CD4-positive, alpha-beta memory T cell (primary cell): ENCODE measurements around the gene SORCS2. TPM values are rescaled to one million over a fixed set of nuclear protein-coding genes. Genes with fewer than 3 reads are reported as not detected.

ENCODE experiments used
- CTCF ChIA-PET: fragments of 350-600 bp; sonication (Branson Sonifier 250); formaldehyde crosslinking; loops from one replicate; lab custom pipeline; 2021; ENCODE audit warnings: inconsistent platforms; ENCODE audit not compliant: partially characterized antibody; lab: Charles Lee
- POLR2A ChIA-PET: fragments of 350-600 bp; sonication (Branson Sonifier 250); formaldehyde crosslinking; loops from one replicate; lab custom pipeline; 2021; ENCODE audit not compliant: partially characterized antibody; lab: Charles Lee
- DNase-seq, 5 donors: peaks; one replicate each; pipeline versions ENCODE4 v3.0.0 to v3.0.0-alpha.2; 2020 to 2022; ENCODE audit warnings: mixed read lengths in 1 of 5
- H3K27ac ChIP-seq: one replicate; pipeline ENCODE4 v1.7.0; 2013; ENCODE audit warnings: low read depth, low read length
- H3K27me3 ChIP-seq: 2 replicates; pipeline ENCODE4 v1.7.0; 2013; ENCODE audit warnings: mild to moderate bottlenecking, low read length, moderate library complexity; ENCODE audit not compliant: insufficient read depth
- H3K36me3 ChIP-seq: 2 replicates; pipeline ENCODE4 v1.7.0; 2013; ENCODE audit warnings: mild to moderate bottlenecking, low read length, moderate library complexity; ENCODE audit not compliant: insufficient read depth
- H3K4me1 ChIP-seq: 2 replicates; pipeline ENCODE4 v1.7.0; 2013; ENCODE audit warnings: mild to moderate bottlenecking, low read length, moderate library complexity; ENCODE audit not compliant: insufficient read depth
- H3K4me3 ChIP-seq, 2 donors: one replicate each; pipeline ENCODE4 v1.7.0; 2013; ENCODE audit warnings: low read length in 2 of 2, mild to moderate bottlenecking in 1 of 2
- H3K9me3 ChIP-seq, 2 donors: one replicate each; pipeline ENCODE4 v1.7.0; 2013; ENCODE audit warnings: low read length in 2 of 2, control low read depth in 1 of 2; ENCODE audit not compliant: control insufficient read depth in 1 of 2
- H3K27ac Mint-ChIP-seq, 7 donors: one replicate each; pipeline ENCODE4 v1.8.0; 2020 to 2021; ENCODE audit warnings: mixed read lengths in 7 of 7, mild to moderate bottlenecking in 6 of 7, inconsistent platforms in 3 of 7, moderate library complexity in 3 of 7
- H3K27me3 Mint-ChIP-seq, 2 donors: one replicate each; pipeline ENCODE4 v1.8.0; 2020 to 2021; ENCODE audit warnings: mixed read lengths in 2 of 2
- H3K36me3 Mint-ChIP-seq, 2 donors: one replicate each; pipeline ENCODE4 v1.8.0; 2020 to 2021; ENCODE audit warnings: mixed read lengths in 2 of 2, inconsistent platforms in 1 of 2, mild to moderate bottlenecking in 1 of 2
- H3K4me1 Mint-ChIP-seq, 4 donors: one replicate each; pipeline ENCODE4 v1.8.0; 2020 to 2021; ENCODE audit warnings: mixed read lengths in 4 of 4, mild to moderate bottlenecking in 1 of 4
- H3K4me3 Mint-ChIP-seq, 8 donors: one replicate each; pipeline ENCODE4 v1.8.0; 2020 to 2021; ENCODE audit warnings: mixed read lengths in 8 of 8, mild to moderate bottlenecking in 7 of 8, moderate library complexity in 6 of 8, inconsistent platforms in 3 of 8
- H3K9me3 Mint-ChIP-seq, 8 donors: one replicate each; pipeline ENCODE4 v1.8.0; 2020 to 2021; ENCODE audit warnings: mixed read lengths in 8 of 8, mild to moderate bottlenecking in 5 of 8, inconsistent platforms in 3 of 8, moderate library complexity in 1 of 8
- intact Hi-C: fragments of 100-400 bp; cut with micrococcal nuclease; formaldehyde crosslinking; loops from one replicate; pipeline ENCODE4 v1.15.1; 2023
- polyA plus RNA-seq, 2 donors: library from polyadenylated mRNA; unstranded; fragments of 300-500 nt; fragmentation: Illumina TruSeq; gene quantifications; one replicate each; pipeline ENCODE4 v1.2.3, GENCODE V29; 2021
- total RNA-seq, 2 experiments: library from RNA; stranded (reverse); gene quantifications; one replicate each; pipeline ENCODE4 v1.2.3, GENCODE V29; 2021

The SORCS2 gene
- total and polyA plus RNA-seq, 4 experiments from 2014 or later = not detected

DNA sequence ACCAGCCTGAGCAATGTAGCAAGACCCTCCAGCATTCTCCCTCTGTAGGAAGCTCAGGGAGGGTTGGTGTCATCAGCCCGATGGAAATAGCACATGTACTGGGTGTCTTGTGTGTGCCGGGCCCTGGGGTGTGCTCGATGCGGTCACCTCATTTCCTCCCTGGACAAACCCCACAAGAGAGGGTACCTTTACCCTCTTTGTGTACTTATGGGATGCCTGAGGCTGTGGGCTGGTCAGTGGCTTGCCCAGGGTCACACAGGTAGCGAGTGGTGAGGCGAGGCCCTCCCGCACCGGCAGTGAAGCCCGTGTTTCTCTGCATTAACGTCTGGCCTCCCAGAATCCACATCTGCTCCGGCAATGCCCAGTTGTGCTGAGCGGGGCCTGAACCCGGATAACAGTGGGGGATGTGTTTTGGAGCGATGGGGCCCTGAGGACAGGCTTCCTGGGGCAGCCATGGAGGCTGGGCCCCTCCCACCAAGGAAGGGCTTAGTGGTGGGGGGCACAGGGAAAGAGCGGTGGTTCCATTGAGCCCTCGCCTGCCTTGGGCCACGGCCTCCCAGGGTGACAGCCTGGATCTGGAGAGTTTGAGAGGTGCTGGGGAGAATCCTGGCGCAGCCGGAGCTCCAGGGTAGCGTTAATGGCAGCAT, 234.3 kb downstream of the SORCS2 start:
- Histone ChIP-seq H3K36me3 (no peaks in the 10 kb centered on the region), H3K9me3 (no peaks in the 10 kb centered on the region), H3K4me1 (no peaks in the 10 kb centered on the region), H3K27me3 (no peaks in the 10 kb centered on the region), H3K27ac (no peak overlapping the region), H3K4me3 (no peak overlapping the region)
- Mint-ChIP-seq H3K4me1 (no peaks in the 10 kb centered on the region), H3K4me3 (no peak overlapping the region), H3K9me3 (peaks cover 0 to 1% (median 0%) of the 10 kb centered on the region in 8 donors), H3K27ac (no peak overlapping the region), H3K27me3 (peaks cover 2 to 3% of the 10 kb centered on the region in 2 donors), H3K36me3 (no peaks in the 10 kb centered on the region)
- POLR2A ChIA-PET = no interaction called here
- DNase-seq = no peak
- intact Hi-C loops = no loop called here
- CTCF ChIA-PET = no interaction called here

DNA sequence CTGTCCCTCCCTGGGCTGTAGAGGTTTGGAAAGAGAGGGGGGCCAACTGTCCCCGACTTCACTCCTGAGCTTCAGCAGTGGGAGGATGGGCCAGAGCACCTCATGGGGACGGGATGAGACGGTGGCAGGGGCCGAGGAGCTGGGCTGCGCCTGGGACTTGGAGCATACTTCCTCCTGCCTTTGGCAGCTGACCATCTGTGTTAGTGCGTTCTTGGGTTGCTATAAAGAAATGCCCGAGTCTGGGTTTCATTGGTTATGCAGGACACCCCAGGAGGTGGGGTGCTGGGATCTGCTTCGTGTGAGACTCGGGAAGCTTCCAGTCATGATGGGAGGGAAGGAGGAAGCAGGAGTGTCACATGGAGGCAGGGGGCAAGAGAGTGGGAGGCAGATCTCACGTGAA, 235.0 kb downstream of the SORCS2 start:
- H3K27ac Mint-ChIP-seq = no peak overlapping the region
- no peak for DNase-seq
- intact Hi-C loops = no loop called here
- H3K4me1 ChIP-seq = no peaks in the 10 kb centered on the region
- H3K27me3 Mint-ChIP-seq = peaks cover 2 to 3% of the 10 kb centered on the region in 2 donors
- H3K36me3 Mint-ChIP-seq = no peaks in the 10 kb centered on the region
- no peak overlapping the region for H3K4me3 ChIP-seq
- CTCF ChIA-PET = no interaction called here
- POLR2A ChIA-PET = no interaction called here
- H3K27me3 ChIP-seq = no peaks in the 10 kb centered on the region
- no peaks in the 10 kb centered on the region for H3K9me3 ChIP-seq
- H3K4me3 Mint-ChIP-seq = no peak overlapping the region
- H3K36me3 ChIP-seq = no peaks in the 10 kb centered on the region
- H3K4me1 Mint-ChIP-seq = no peaks in the 10 kb centered on the region
- no peak overlapping the region for H3K27ac ChIP-seq
- H3K9me3 Mint-ChIP-seq = peaks cover 0 to 1% (median 0%) of the 10 kb centered on the region in 8 donors

DNA sequence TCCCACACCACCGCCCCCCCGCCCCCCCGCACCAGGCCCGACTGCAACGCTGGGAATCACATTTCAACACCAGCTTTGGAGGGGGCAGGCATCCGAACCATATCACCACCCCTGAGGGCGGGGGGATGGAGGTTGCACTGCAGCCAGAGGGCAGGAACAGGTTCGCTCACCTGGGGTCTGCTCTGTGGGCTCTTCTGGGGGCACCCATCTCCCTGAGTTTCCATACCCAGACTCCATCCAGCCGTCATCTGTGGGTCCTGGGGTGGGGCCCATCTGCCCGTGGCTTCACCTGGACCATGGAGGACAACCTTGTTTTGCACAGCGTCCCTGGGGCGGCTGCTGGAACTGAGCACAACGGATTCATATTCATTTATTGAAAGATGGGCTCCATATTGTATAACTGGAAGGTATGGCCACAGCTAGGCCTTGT, 235.5 kb downstream of the SORCS2 start:
- POLR2A ChIA-PET = no interaction called here
- H3K27me3 ChIP-seq = no peaks in the 10 kb centered on the region
- no peak overlapping the region for H3K27ac ChIP-seq
- H3K36me3 Mint-ChIP-seq = no peaks in the 10 kb centered on the region
- H3K4me1 Mint-ChIP-seq = no peaks in the 10 kb centered on the region
- intact Hi-C loops = no loop called here
- peaks cover 2 to 3% of the 10 kb centered on the region in 2 donors for H3K27me3 Mint-ChIP-seq
- no peak overlapping the region for H3K4me3 Mint-ChIP-seq
- DNase-seq = no peak
- H3K4me3 ChIP-seq = no peak overlapping the region
- CTCF ChIA-PET = no interaction called here
- peaks cover 0 to 1% (median 0%) of the 10 kb centered on the region in 8 donors for H3K9me3 Mint-ChIP-seq
- no peak overlapping the region for H3K27ac Mint-ChIP-seq
- H3K4me1 ChIP-seq = no peaks in the 10 kb centered on the region
- no peaks in the 10 kb centered on the region for H3K9me3 ChIP-seq
- no peaks in the 10 kb centered on the region for H3K36me3 ChIP-seq

DNA sequence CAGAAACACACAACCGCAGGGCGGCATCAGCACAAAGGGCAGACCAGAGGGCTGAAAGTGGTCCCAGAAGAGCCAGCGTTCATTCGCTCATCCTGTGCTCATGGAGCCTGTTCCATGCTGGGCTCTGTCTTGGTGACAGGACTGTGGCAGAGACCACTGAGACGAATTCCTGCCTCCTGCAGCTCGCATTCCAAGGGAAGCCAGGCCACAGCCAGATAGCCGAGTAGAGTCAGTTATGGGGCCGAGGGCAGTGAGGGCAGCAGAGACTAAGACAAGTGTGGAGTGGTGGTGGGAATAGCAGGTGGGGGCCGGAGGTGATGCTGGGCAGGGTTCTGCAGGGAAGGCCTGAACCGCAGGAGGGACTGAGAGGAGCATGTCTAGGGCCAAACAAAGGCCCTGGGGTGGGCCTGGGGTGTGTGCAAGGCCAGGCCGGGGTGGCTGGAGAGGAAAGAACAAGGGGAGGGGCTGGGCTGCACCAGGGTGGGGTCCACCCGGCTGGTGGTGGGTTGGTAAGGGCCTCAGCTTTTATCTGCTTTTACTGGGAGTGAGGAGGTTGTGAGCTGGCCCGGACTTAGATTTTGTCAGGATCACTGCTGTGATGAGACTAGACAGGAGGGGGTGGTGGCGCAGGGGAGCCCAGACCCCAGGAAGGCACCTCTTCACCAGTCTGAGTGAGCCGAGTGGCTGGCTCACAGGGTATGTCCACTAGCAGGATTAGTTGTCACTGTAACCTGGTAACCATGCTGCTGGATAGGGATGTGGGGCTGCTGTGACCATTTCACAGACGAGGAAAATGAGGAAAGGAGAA, 236.1 kb downstream of the SORCS2 start:
- ChIA-PET POLR2A (no interaction called here), CTCF (no interaction called here)
- Mint-ChIP-seq H3K4me3 (no peak overlapping the region), H3K36me3 (no peaks in the 10 kb centered on the region), H3K4me1 (no peaks in the 10 kb centered on the region), H3K27ac (no peak overlapping the region), H3K9me3 (peaks cover 0 to 1% (median 0%) of the 10 kb centered on the region in 8 donors), H3K27me3 (peaks cover 2 to 3% of the 10 kb centered on the region in 2 donors)
- Histone ChIP-seq H3K4me1 (no peaks in the 10 kb centered on the region), H3K36me3 (no peaks in the 10 kb centered on the region), H3K9me3 (no peaks in the 10 kb centered on the region), H3K27me3 (no peaks in the 10 kb centered on the region), H3K4me3 (no peak overlapping the region), H3K27ac (no peak overlapping the region)
- intact Hi-C loops = no loop called here
- DNase-seq = no peak

DNA sequence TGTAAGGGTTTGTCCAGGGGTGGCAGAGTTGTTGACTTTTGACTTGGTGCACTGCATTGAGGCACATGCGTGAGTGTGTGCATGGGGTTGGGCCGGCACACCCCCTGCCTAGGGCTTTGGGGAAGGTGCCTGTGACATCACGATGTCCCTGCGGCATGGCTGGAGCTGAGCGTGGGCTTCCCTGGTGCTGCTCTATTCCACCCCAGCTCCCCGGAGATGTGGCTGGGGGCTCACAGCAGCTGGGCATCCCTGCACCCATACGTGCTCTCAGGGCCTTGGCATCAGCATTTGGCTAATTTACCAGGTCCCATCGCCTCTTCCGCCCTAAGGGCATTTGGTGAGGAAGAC, 236.7 kb downstream of the SORCS2 start:
- Mint-ChIP-seq H3K4me1 (no peaks in the 10 kb centered on the region), H3K4me3 (no peak overlapping the region), H3K27me3 (peaks cover 2 to 3% of the 10 kb centered on the region in 2 donors), H3K36me3 (no peaks in the 10 kb centered on the region), H3K27ac (no peak overlapping the region), H3K9me3 (peaks cover 0 to 1% (median 0%) of the 10 kb centered on the region in 8 donors)
- no peaks in the 10 kb centered on the region for H3K9me3 ChIP-seq
- H3K27me3 ChIP-seq = no peaks in the 10 kb centered on the region
- no peaks in the 10 kb centered on the region for H3K36me3 ChIP-seq
- no peaks in the 10 kb centered on the region for H3K4me1 ChIP-seq
- intact Hi-C loops = no loop called here
- no peak overlapping the region for H3K4me3 ChIP-seq
- DNase-seq = no peak
- POLR2A ChIA-PET = no interaction called here
- CTCF ChIA-PET = no interaction called here
- H3K27ac ChIP-seq = no peak overlapping the region

DNA sequence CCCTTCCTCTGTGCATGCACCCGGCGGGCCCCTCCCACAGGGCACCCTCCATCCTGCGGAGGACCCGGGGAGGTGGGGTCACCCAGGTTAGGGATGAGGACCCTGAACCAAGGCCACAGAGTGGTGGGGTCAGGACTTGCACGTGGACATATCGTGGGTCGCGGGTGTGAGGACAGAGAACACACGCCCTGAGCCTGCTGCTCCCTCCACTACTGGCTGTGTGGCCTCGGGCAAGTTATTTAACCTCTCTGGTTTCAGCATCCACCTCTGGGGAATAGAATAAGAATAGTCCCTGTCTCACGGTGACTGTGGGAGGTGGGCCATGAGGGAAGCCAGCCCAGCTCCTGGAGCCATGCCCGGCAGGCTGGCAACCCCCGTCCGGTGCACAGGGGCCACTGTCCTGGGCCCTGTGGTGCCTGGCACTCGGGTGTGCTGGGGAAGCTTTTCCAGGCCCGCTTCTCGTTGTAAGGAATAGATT, 237.3 kb downstream of the SORCS2 start:
- ChIA-PET CTCF (no interaction called here), POLR2A (no interaction called here)
- Mint-ChIP-seq H3K36me3 (no peaks in the 10 kb centered on the region), H3K27ac (no peak overlapping the region), H3K4me3 (no peak overlapping the region), H3K4me1 (no peaks in the 10 kb centered on the region), H3K27me3 (peaks cover 2 to 3% of the 10 kb centered on the region in 2 donors), H3K9me3 (peaks cover 0 to 1% (median 0%) of the 10 kb centered on the region in 8 donors)
- Histone ChIP-seq H3K36me3 (no peaks in the 10 kb centered on the region), H3K4me1 (no peaks in the 10 kb centered on the region), H3K9me3 (no peaks in the 10 kb centered on the region), H3K4me3 (no peak overlapping the region), H3K27ac (no peak overlapping the region), H3K27me3 (no peaks in the 10 kb centered on the region)
- intact Hi-C loops = no loop called here
- no peak for DNase-seq

DNA sequence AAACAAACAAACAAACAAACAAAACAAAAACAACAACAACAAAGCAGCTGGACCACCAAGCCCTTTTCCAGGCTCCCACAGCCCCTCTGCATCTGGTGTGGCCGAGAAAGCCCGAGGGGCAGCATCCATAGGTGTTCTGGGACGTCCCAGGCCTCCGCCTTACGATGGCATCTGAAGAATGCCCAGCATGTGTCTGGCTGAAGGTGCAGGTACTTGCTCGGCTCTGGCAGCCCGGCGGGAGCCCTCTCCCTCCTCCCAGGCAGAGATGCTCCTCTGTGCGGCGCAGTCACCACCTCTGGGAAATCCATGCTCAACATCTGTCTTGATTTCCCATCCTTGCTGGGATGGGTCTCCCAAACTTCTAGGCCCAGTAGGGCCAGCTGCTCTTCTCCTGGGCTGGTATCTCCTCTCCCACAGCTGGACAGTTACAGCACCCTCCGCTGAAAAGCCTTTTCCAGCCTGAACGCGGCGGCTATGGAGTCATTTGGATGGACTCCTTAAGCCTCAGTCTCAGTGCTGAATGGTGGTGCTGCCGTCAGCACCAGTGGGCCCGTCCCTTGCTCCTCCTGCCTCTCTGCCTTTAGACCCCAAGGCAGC, 238.1 kb downstream of the SORCS2 start:
- peaks cover 0 to 1% (median 0%) of the 10 kb centered on the region in 8 donors for H3K9me3 Mint-ChIP-seq
- H3K27ac Mint-ChIP-seq = no peak overlapping the region
- no peaks in the 10 kb centered on the region for H3K36me3 Mint-ChIP-seq
- ChIA-PET CTCF (no interaction called here), POLR2A (no interaction called here)
- intact Hi-C loops = no loop called here
- H3K4me1 Mint-ChIP-seq = no peaks in the 10 kb centered on the region
- no peak for DNase-seq
- H3K4me3 ChIP-seq = no peak overlapping the region
- no peak overlapping the region for H3K4me3 Mint-ChIP-seq
- H3K27ac ChIP-seq = no peak overlapping the region
- no peaks in the 10 kb centered on the region for H3K4me1 ChIP-seq
- no peaks in the 10 kb centered on the region for H3K9me3 ChIP-seq
- H3K36me3 ChIP-seq = no peaks in the 10 kb centered on the region
- no peaks in the 10 kb centered on the region for H3K27me3 ChIP-seq
- peaks cover 2% of the 10 kb centered on the region in 2 donors for H3K27me3 Mint-ChIP-seq
